ENCODE measurements around the gene SECTM1.
A peak's percentile ranks its signal among the peaks of the same experiment; 100 is the strongest.
"Not testable (repeated sequence)": the region's sequence is repeated elsewhere in the genome, so short reads cannot be mapped to it uniquely, and the experiment has no call there.

SECTM1 gene

GRCh38 chr17:82369211-82369610, 35.6 kb upstream of the SECTM1 start:
- no peak for DNase-seq

GRCh38 chr17:82367724-82368524, 34.4 kb upstream of the SECTM1 start:
- DNase-seq: no peak

- DNase-seq: no peak
These were observed 33.2 kb upstream of the SECTM1 start for GRCh38 chr17:82366749-82367148.

GRCh38 chr17:82365606-82366295, 32.2 kb upstream of the SECTM1 start:
- no peak for DNase-seq

- no peak for DNase-seq
These were observed 28.5 kb upstream of the SECTM1 start for GRCh38 chr17:82361885-82362633.

- DNase-seq: not testable (repeated sequence)
These were observed 26.0 kb upstream of the SECTM1 start for GRCh38 chr17:82359451-82360074.

GRCh38 chr17:82358465-82359350, 25.1 kb upstream of the SECTM1 start, which contains the start of gene TEX19:
TSS of gene TEX19 (plus strand) at chr17:82359247. CDS start at chr17:82362151, 2,904 bp downstream.
- no peak for DNase-seq

- no peak for DNase-seq
These were observed 23.8 kb upstream of the SECTM1 start for GRCh38 chr17:82357394-82357793.

GRCh38 chr17:82356845-82357355, 23.3 kb upstream of the SECTM1 start:
- DNase-seq: no peak

GRCh38 chr17:82355770-82356427, 22.3 kb upstream of the SECTM1 start:
- no peak for DNase-seq

GRCh38 chr17:82354804-82355308, 21.3 kb upstream of the SECTM1 start:
- no peak for DNase-seq

- no peak for DNase-seq
These were observed 19.9 kb upstream of the SECTM1 start for GRCh38 chr17:82353484-82353883.

GRCh38 chr17:82351713-82352488, 18.3 kb upstream of the SECTM1 start:
- peak; percentile 91 to 94 (median 94) for DNase-seq

- no peak for DNase-seq
These were observed 17.7 kb upstream of the SECTM1 start for GRCh38 chr17:82351254-82351712.

- DNase-seq: peak; percentile 37 to 73 (median 52)
These were observed 16.8 kb upstream of the SECTM1 start for GRCh38 chr17:82350182-82351030.

GRCh38 chr17:82349287-82349701, 15.7 kb upstream of the SECTM1 start:
- no peak for DNase-seq

- DNase-seq: no peak
These were observed 15.3 kb upstream of the SECTM1 start for GRCh38 chr17:82348866-82349265.

- no peak for DNase-seq
These were observed 14.9 kb upstream of the SECTM1 start for GRCh38 chr17:82348434-82348833.

GRCh38 chr17:82347994-82348393, 14.4 kb upstream of the SECTM1 start:
- DNase-seq: not testable (repeated sequence)
